NCI-H1694 (cell line): Measurements from ENCODE around the gene SLC45A1.

Source experiments
- DNase-seq: peaks from one replicate; lab custom pipeline; 2025; lab: John Stamatoyannopoulos, UW

Gene SLC45A1

GRCh38 chr1:8352886-8353785, 35.2 kb downstream of the SLC45A1 start:
- DNase-seq: no peak

- no peak for DNase-seq
These were observed 36.1 kb downstream of the SLC45A1 start for GRCh38 chr1:8354038-8354437.

- no peak for DNase-seq
These were observed 37.7 kb downstream of the SLC45A1 start for GRCh38 chr1:8355439-8356255.

- no peak for DNase-seq
These were observed 38.6 kb downstream of the SLC45A1 start for GRCh38 chr1:8356256-8357209.

- DNase-seq: no peak
These were observed 39.6 kb downstream of the SLC45A1 start for GRCh38 chr1:8357329-8358101.

- DNase-seq: no peak
These were observed 40.5 kb downstream of the SLC45A1 start for GRCh38 chr1:8358241-8358896.

GRCh38 chr1:8358897-8359616, 41.1 kb downstream of the SLC45A1 start:
- no peak for DNase-seq

- no peak for DNase-seq
These were observed 41.9 kb downstream of the SLC45A1 start for GRCh38 chr1:8359617-8360481.

GRCh38 chr1:8360493-8361197, 42.7 kb downstream of the SLC45A1 start:
- no peak for DNase-seq

- no peak for DNase-seq
These were observed 43.4 kb downstream of the SLC45A1 start for GRCh38 chr1:8361198-8361849.

- no peak for DNase-seq
These were observed 44.8 kb downstream of the SLC45A1 start for GRCh38 chr1:8362701-8363101.

GRCh38 chr1:8363186-8363766, 45.4 kb downstream of the SLC45A1 start:
- DNase-seq: no peak

- no peak for DNase-seq
These were observed 45.9 kb downstream of the SLC45A1 start for GRCh38 chr1:8363767-8364301.

GRCh38 chr1:8364528-8365442, 46.9 kb downstream of the SLC45A1 start:
- DNase-seq: no peak

- no peak for DNase-seq
These were observed 47.9 kb downstream of the SLC45A1 start for GRCh38 chr1:8365661-8366362.
